ENCODE measurements around the gene MEGF9.

DNA sequence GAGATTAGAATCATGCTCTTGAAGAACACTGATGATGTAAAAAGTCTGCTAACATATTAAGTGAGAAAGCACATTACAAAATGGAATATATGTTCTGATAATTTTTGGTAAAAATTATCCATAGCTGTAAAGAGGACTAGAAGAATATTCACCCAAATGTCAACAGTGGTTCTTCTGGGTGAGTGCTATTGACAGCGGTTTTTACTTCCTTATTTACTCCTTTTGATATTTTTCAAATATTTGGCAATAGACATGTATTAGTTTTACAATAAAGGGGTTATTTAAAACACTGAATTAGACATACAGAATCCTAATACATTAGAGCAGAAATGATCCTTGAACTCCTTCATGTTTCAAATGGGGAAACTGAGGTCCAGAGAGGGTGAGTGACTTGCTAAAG lies 26.9 kb upstream of the MEGF9 start:
- TF ChIP-seq, protein P1, sequence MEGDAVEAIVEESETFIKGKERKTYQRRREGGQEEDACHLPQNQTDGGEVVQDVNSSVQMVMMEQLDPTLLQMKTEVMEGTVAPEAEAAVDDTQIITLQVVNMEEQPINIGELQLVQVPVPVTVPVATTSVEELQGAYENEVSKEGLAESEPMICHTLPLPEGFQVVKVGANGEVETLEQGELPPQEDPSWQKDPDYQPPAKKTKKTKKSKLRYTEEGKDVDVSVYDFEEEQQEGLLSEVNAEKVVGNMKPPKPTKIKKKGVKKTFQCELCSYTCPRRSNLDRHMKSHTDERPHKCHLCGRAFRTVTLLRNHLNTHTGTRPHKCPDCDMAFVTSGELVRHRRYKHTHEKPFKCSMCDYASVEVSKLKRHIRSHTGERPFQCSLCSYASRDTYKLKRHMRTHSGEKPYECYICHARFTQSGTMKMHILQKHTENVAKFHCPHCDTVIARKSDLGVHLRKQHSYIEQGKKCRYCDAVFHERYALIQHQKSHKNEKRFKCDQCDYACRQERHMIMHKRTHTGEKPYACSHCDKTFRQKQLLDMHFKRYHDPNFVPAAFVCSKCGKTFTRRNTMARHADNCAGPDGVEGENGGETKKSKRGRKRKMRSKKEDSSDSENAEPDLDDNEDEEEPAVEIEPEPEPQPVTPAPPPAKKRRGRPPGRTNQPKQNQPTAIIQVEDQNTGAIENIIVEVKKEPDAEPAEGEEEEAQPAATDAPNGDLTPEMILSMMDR (IDR thresholded peaks at IDR 0.05) = no peak
- TF ChIP-seq POLR2A (IDR thresholded peaks at IDR 0.05) = no peak
- no peak for TF ChIP-seq POLR2AphosphoS5 (IDR thresholded peaks at IDR 0.05)
- TF ChIP-seq EP300 (IDR thresholded peaks at IDR 0.05) = no peak

Measured in gastroesophageal sphincter (tissue), 3 donors.